MCF 10A (cell line): ENCODE data around the gene RRAGD. TPM values are rescaled to one million over a fixed set of nuclear protein-coding genes. Genes with fewer than 3 reads are reported as not detected.

ENCODE experiments used
- BruUV-seq: library from RNA; stranded (reverse); fragments of 400-500 nt; replicated peaks from 2 replicates; lab custom pipeline; 2021; lab: Mats Ljungman, UMichigan
- CTCF ChIA-PET: fragments of 300-600 bp; sonication (Branson Sonifier 250); formaldehyde crosslinking; extraction: SDS; loops from one replicate; lab custom pipeline; 2021; ENCODE audit warnings: antibody characterized with exemption, inconsistent platforms; lab: Yijun Ruan, JAX
- POLR2A ChIA-PET: fragments of 300-600, 350-650 bp; sonication (Branson Sonifier 250); formaldehyde crosslinking; extraction: SDS; loops from one replicate; lab custom pipeline; 2020; ENCODE audit warnings: antibody characterized with exemption, inconsistent platforms; lab: Yijun Ruan, JAX
- DNase-seq: peaks from one replicate; pipeline ENCODE4 v3.0.0-alpha.2; 2018; ENCODE audit not compliant: unreplicated experiment
- H3K27ac Mint-ChIP-seq: one replicate; pipeline ENCODE4 v1.8.0; 2022; ENCODE audit warnings: mild to moderate bottlenecking, low read depth, mixed read lengths; ENCODE audit not compliant: unreplicated experiment
- H3K27me3 Mint-ChIP-seq: one replicate; pipeline ENCODE4 v1.8.0; 2022; ENCODE audit warnings: mixed read lengths; ENCODE audit not compliant: insufficient read depth, unreplicated experiment
- H3K36me3 Mint-ChIP-seq: one replicate; pipeline ENCODE4 v1.8.0; 2022; ENCODE audit warnings: mild to moderate bottlenecking, moderate library complexity, mixed read lengths; ENCODE audit not compliant: insufficient read depth, unreplicated experiment
- H3K4me1 Mint-ChIP-seq: one replicate; pipeline ENCODE4 v1.8.0; 2022; ENCODE audit warnings: mixed read lengths; ENCODE audit not compliant: insufficient read depth, unreplicated experiment
- H3K4me3 Mint-ChIP-seq: one replicate; pipeline ENCODE4 v1.8.0; 2022; ENCODE audit warnings: mild to moderate bottlenecking, moderate library complexity, mixed read lengths; ENCODE audit not compliant: unreplicated experiment
- H3K9me3 Mint-ChIP-seq: one replicate; pipeline ENCODE4 v1.8.0; 2022; ENCODE audit warnings: mixed read lengths; ENCODE audit not compliant: unreplicated experiment
- CTCF ChIP-seq: fragments of 200-600 bp; IDR thresholded peaks from one replicate; pipeline ENCODE4 v1.8.0; 2022; ENCODE audit warnings: antibody characterized with exemption, mild to moderate bottlenecking; ENCODE audit not compliant: unreplicated experiment
- intact Hi-C: fragments of 100-400 bp; cut with micrococcal nuclease; formaldehyde crosslinking; loops from 2 replicates; pipeline ENCODE4 v1.14.1; 2022
- total RNA-seq: library from RNA; stranded (reverse); gene quantifications from 2 replicates; pipeline ENCODE4 v1.2.3, GENCODE V29; 2022

RRAGD gene
- total RNA-seq, 1 experiment from 2014 or later = 0.33 TPM

DNA sequence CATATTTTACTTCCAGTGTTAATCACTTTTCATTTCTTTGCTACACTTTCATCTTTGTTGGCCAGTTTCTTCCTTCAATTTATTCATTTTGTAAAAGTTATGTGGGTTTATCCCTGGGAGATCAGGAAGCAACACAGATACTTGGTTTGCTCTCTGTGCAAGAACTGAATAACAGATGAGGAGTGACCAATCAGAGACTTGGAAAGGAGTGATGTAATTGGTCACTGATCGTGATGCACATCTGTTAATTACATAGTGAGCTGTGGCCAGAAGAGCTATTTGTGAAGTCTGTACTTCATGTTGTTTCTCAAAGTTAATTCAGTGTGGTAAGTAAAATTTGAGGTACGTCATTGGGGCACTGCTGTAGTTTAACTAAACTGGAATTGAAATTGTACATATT lies 42.2 kb upstream of the RRAGD start:
- TF ChIP-seq CTCF = no peak
- ChIA-PET CTCF (no interaction called here), POLR2A (interaction anchor here (0.7 kb wide), 1 partner anchor 732 kb away, joined by 3 read pairs; no protein-coding TSS in a partner anchor)
- Mint-ChIP-seq H3K27ac (no peak overlapping the region), H3K4me1 (no peaks in the 10 kb centered on the region), H3K4me3 (no peak overlapping the region), H3K9me3 (no peaks in the 10 kb centered on the region), H3K36me3 (no peaks in the 10 kb centered on the region), H3K27me3 (no peaks in the 10 kb centered on the region)
- no TSS peak for BruUV-seq
- intact Hi-C loops = no loop called here
- DNase-seq = no peak

DNA sequence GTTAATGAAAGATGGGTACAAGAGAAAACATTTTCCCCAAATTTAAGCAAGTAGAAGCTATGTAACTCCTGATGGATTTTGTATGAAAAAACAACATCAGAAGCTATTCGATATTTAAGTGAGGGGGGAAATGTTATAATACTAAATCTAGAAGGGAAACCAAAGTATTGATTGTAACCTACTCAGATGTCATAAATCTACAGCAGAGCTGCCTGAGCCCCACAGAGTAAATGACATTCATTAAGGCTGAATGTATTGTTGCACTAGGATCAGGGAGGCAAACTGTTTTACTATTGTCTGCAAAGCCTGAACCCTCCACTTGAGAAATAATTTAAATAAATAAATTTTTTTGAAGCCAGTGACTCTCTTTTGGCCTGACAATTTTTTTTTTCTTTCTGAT lies 40.2 kb upstream of the RRAGD start:
- ChIA-PET CTCF (interaction anchor here (0.9 to 1.0 kb wide), 2 partner anchors 15 to 22 kb away, joined by 3 to 4 read pairs; no protein-coding TSS in a partner anchor), POLR2A (interaction anchor here (0.7 kb wide), 1 partner anchor 12 kb away, joined by 3 read pairs; no protein-coding TSS in a partner anchor)
- no peak for DNase-seq
- Mint-ChIP-seq H3K27me3 (no peaks in the 10 kb centered on the region), H3K4me1 (no peaks in the 10 kb centered on the region), H3K4me3 (no peak overlapping the region), H3K9me3 (no peaks in the 10 kb centered on the region), H3K27ac (no peak overlapping the region), H3K36me3 (no peaks in the 10 kb centered on the region)
- TF ChIP-seq CTCF = no peak
- BruUV-seq = no TSS peak
- intact Hi-C loops = no loop called here

DNA sequence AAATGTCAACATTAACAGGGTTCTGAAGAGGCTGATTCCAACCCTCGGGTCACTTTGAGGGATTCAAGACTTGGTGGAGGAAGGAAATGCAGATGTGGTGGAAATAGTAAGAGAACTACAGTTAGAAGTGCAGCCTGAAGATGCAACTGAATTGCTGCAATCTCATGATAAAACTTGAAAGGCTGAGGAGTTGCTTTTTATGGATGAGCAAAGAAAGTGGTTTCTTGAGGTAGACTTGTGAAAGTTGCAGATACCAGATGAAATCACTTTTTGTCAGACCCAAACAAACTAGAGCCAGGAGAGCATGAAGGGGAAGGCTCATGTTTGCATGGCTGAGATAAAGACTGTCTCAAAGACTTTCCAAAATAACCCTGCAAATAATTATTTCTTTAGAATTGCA lies 37.1 kb upstream of the RRAGD start:
- H3K27me3 Mint-ChIP-seq = no peaks in the 10 kb centered on the region
- POLR2A ChIA-PET = no interaction called here
- no peaks in the 10 kb centered on the region for H3K9me3 Mint-ChIP-seq
- CTCF ChIA-PET = interaction anchor here (0.7 kb wide), 1 partner anchor 160 kb away, joined by 3 read pairs; no protein-coding TSS in a partner anchor
- DNase-seq = no peak
- H3K4me3 Mint-ChIP-seq = no peak overlapping the region
- no peak for TF ChIP-seq CTCF
- H3K4me1 Mint-ChIP-seq = no peaks in the 10 kb centered on the region
- intact Hi-C loops = no loop called here
- no TSS peak for BruUV-seq
- no peaks in the 10 kb centered on the region for H3K36me3 Mint-ChIP-seq
- no peak overlapping the region for H3K27ac Mint-ChIP-seq

DNA sequence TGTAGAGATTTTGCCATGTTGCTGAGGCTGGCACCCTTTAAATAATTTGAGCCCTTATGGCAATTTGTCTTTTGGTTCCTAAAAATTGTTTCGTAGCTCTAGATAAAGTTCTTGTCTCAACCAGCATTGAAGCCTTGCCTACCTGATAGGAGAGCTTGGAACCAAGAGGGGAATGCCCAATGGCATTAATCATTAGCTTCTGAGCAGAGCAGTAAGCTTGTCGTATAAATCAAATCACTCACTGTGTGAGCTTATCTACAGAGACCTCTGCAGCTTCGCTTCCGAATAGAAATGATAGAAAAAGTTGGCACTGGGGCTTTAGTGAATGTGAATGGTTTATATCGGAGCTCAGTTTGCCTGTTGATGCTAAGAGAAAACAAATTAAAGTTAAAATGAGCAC lies 31.6 kb upstream of the RRAGD start:
- intact Hi-C loops = no loop called here
- no TSS peak for BruUV-seq
- no peak for TF ChIP-seq CTCF
- ChIA-PET POLR2A (no interaction called here), CTCF (interaction anchor here (0.6 to 1.3 kb wide), 4 partner anchors 11 to 377 kb away, joined by 3 to 5 read pairs (median 4); no protein-coding TSS in a partner anchor)
- H3K27ac Mint-ChIP-seq = no peak overlapping the region
- peaks cover 12% of the 10 kb centered on the region for H3K27me3 Mint-ChIP-seq
- no peaks in the 10 kb centered on the region for H3K4me1 Mint-ChIP-seq
- no peak for DNase-seq
- no peaks in the 10 kb centered on the region for H3K36me3 Mint-ChIP-seq
- H3K9me3 Mint-ChIP-seq = no peaks in the 10 kb centered on the region
- H3K4me3 Mint-ChIP-seq = no peak overlapping the region
